ENCODE measurements around the gene FZD10. TPM values are rescaled to one million over a fixed set of nuclear protein-coding genes. Genes with fewer than 3 reads are reported as not detected.

The FZD10 gene
- polyA plus RNA-seq, 3 donors = not detected

- H3K4me1 Mint-ChIP-seq = no peaks in the 10 kb centered on the region
- H3K27me3 Mint-ChIP-seq (ENCODE audit: low read depth in 3 of 3) = peaks cover under 1 to 8% (median 7%) of the 10 kb centered on the region in 3 donors
- H3K9me3 Mint-ChIP-seq = peaks cover 0 to 12% (median 2%) of the 10 kb centered on the region in 7 donors
- no peak overlapping the region for H3K4me3 Mint-ChIP-seq
- H3K36me3 ChIP-seq (replicated peaks in 1 of 2; ENCODE audit: control insufficient read depth in 1 of 2, insufficient read depth in 2 of 2, low read length in 2 of 2) = no peaks in the 10 kb centered on the region
- intact Hi-C loops (cut with micrococcal nuclease) = no loop called here
- H3K27ac Mint-ChIP-seq = no peak overlapping the region
- H3K27ac ChIP-seq (ENCODE audit: low read depth in 1 of 2, low read length in 2 of 2) = no peak overlapping the region
- H4K20me1 ChIP-seq (ENCODE audit: insufficient read depth, low read length) = no peaks in the 10 kb centered on the region
- H3K9ac ChIP-seq (ENCODE audit: insufficient read depth, low read length, poor library complexity, severe bottlenecking) = no peak overlapping the region
- H3K27me3 ChIP-seq (ENCODE audit: control insufficient read depth in 2 of 2, insufficient read depth in 2 of 2, low read length in 2 of 2) = no peaks in the 10 kb centered on the region
- DNase-seq = no peak
- H3K4me2 ChIP-seq (replicated peaks; ENCODE audit: extremely low read depth, low read length, poor library complexity, severe bottlenecking) = no peak overlapping the region
- no peak for TF ChIP-seq CTCF (IDR thresholded peaks at IDR 0.05)
- no peak overlapping the region for H2AFZ ChIP-seq (ENCODE audit: insufficient read depth, low read depth, low read length, poor library complexity, severe bottlenecking)
- H3K36me3 Mint-ChIP-seq = no peaks in the 10 kb centered on the region
- H3K9me3 ChIP-seq (replicated peaks in 1 of 2; ENCODE audit: control insufficient read depth in 1 of 2, insufficient read depth in 1 of 2, low read length in 2 of 2) = no peaks in the 10 kb centered on the region
- WGBS (ENCODE audit: insufficient coverage) = 60% methylated on average over 20 of the region's 26 CpGs
- H3K79me2 ChIP-seq (ENCODE audit: insufficient read depth, low read length) = no peaks in the 10 kb centered on the region
- no peak overlapping the region for H3K4me3 ChIP-seq (replicated peaks in 1 of 3; ENCODE audit: low read depth in 2 of 3, low read length in 3 of 3)
- H3K4me1 ChIP-seq (ENCODE audit: control insufficient read depth in 1 of 2, insufficient read depth in 2 of 2, low read length in 2 of 2) = no peaks in the 10 kb centered on the region
These were observed 24.9 kb upstream of the FZD10 start for GRCh38 chr12:130137040-130138018.

GRCh38 chr12:130138478-130138877 lies 23.8 kb upstream of the FZD10 start:
- WGBS (ENCODE audit: insufficient coverage) = 94% methylated on average over 19 of the region's 20 CpGs
- peaks cover 0 to 12% (median 2%) of the 10 kb centered on the region in 7 donors for H3K9me3 Mint-ChIP-seq

More at GRCh38 chr12:130138478-130138877, 23.8 kb upstream of the FZD10 start:
- H3K36me3 ChIP-seq (replicated peaks in 1 of 2; ENCODE audit: control insufficient read depth in 1 of 2, insufficient read depth in 2 of 2, low read length in 2 of 2) = no peaks in the 10 kb centered on the region
- no peaks in the 10 kb centered on the region for H3K4me1 ChIP-seq (ENCODE audit: control insufficient read depth in 1 of 2, insufficient read depth in 2 of 2, low read length in 2 of 2)
- H3K27me3 Mint-ChIP-seq (ENCODE audit: low read depth in 3 of 3) = peaks cover 1 to 7% (median 6%) of the 10 kb centered on the region in 3 donors
- no peaks in the 10 kb centered on the region for H3K9me3 ChIP-seq (replicated peaks in 1 of 2; ENCODE audit: control insufficient read depth in 1 of 2, insufficient read depth in 1 of 2, low read length in 2 of 2)
- H3K4me3 ChIP-seq (replicated peaks in 1 of 3; ENCODE audit: low read depth in 2 of 3, low read length in 3 of 3) = no peak overlapping the region
- no peak overlapping the region for H3K27ac ChIP-seq (ENCODE audit: low read depth in 1 of 2, low read length in 2 of 2)
- no peak for TF ChIP-seq CTCF (IDR thresholded peaks at IDR 0.05)
- no peak overlapping the region for H3K4me3 Mint-ChIP-seq
- H2AFZ ChIP-seq (ENCODE audit: insufficient read depth, low read depth, low read length, poor library complexity, severe bottlenecking) = no peak overlapping the region
- no peak overlapping the region for H3K9ac ChIP-seq (ENCODE audit: insufficient read depth, low read length, poor library complexity, severe bottlenecking)
- H3K27ac Mint-ChIP-seq = no peak overlapping the region
- DNase-seq = no peak
- H3K4me1 Mint-ChIP-seq = no peaks in the 10 kb centered on the region
- no peaks in the 10 kb centered on the region for H4K20me1 ChIP-seq (ENCODE audit: insufficient read depth, low read length)
- H3K4me2 ChIP-seq (replicated peaks; ENCODE audit: extremely low read depth, low read length, poor library complexity, severe bottlenecking) = no peak overlapping the region
- no peaks in the 10 kb centered on the region for H3K36me3 Mint-ChIP-seq
- no peaks in the 10 kb centered on the region for H3K27me3 ChIP-seq (ENCODE audit: control insufficient read depth in 2 of 2, insufficient read depth in 2 of 2, low read length in 2 of 2)
- no peaks in the 10 kb centered on the region for H3K79me2 ChIP-seq (ENCODE audit: insufficient read depth, low read length)
- intact Hi-C loops (cut with micrococcal nuclease) = no loop called here
